ENCODE measurements around the gene INSIG1. TPM values are rescaled to one million over a fixed set of nuclear protein-coding genes. Genes with fewer than 3 reads are reported as not detected.

The INSIG1 gene
- total and polyA plus RNA-seq, 2 donors (not counting 3 experiments of a cell fraction or from before 2014, with no cell fraction given) = 79.3 to 102 TPM

DNA sequence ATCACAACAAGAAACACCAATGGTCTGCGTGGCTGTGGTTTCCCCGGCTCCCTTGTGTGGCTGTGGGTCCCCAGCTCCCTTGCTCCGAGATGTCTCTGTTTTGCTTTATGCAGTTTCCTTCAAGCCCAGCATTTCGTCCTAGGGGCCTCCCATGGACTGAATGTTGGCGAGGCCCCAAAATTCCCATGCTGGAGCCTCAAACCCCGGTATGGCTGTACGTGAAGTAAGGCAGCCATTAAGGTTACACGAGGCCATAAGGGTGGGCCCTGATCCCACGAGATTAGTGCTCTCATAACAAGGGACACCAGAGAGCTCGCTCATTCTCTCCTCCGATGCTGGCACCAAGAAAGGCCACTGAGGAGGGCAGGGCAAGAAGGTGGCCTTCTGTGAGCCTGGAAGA is 44.6 kb downstream of the INSIG1 start:
- no peaks in the 10 kb centered on the region for H3K9me3 ChIP-seq (replicated peaks; ENCODE audit: control insufficient read depth, insufficient read depth, low read length)
- no peak overlapping the region for H2AFZ ChIP-seq (ENCODE audit: low read depth, low read length)
- no peaks in the 10 kb centered on the region for H3K9me1 ChIP-seq (replicated peaks; ENCODE audit: control insufficient read depth, extremely low read depth, insufficient read depth, low read length)
- FAIRE-seq = no peak
- H3K36me3 ChIP-seq (ENCODE audit: control insufficient read depth in 2 of 2, extremely low read depth in 1 of 2, insufficient read depth in 2 of 2, low read length in 2 of 2) = no peaks in the 10 kb centered on the region
- H3K27me3 ChIP-seq (ENCODE audit: control insufficient read depth in 2 of 2, insufficient read depth in 2 of 2, low read length in 2 of 2) = peaks cover 2 to 3% of the 10 kb centered on the region in 2 experiments
- H3K9ac ChIP-seq (replicated peaks; ENCODE audit: extremely low read depth, insufficient read depth, low read length) = no peak overlapping the region
- no TSS peak for BruUV-seq (replicated peaks)
- TF ChIP-seq FOS (IDR thresholded peaks at IDR 0.05; ENCODE audit: borderline replicate concordance, insufficient read depth, low read length) (no peak), MYC (IDR thresholded peaks at IDR 0.05; ENCODE audit: low read depth, low read length) (no peak), POLR2AphosphoS5 (IDR thresholded peaks at IDR 0.05; ENCODE audit: insufficient read depth, low read depth, low read length) (no peak), POLR2A (IDR thresholded peaks at IDR 0.05; ENCODE audit: low read depth, low read length) (no peak), MAX (IDR thresholded peaks at IDR 0.05; ENCODE audit: insufficient read depth, insufficient read length) (no peak), GATA2 (IDR thresholded peaks at IDR 0.05; ENCODE audit: insufficient read depth, insufficient read length, low read depth, low read length) (no peak), EZH2 (IDR thresholded peaks at IDR 0.05; ENCODE audit: borderline replicate concordance, low read depth, low read length, severe bottlenecking) (no peak), JUN (IDR thresholded peaks at IDR 0.05; ENCODE audit: borderline replicate concordance, insufficient read depth, insufficient read length, low read depth) (no peak)
- TF ChIP-seq, protein P1, sequence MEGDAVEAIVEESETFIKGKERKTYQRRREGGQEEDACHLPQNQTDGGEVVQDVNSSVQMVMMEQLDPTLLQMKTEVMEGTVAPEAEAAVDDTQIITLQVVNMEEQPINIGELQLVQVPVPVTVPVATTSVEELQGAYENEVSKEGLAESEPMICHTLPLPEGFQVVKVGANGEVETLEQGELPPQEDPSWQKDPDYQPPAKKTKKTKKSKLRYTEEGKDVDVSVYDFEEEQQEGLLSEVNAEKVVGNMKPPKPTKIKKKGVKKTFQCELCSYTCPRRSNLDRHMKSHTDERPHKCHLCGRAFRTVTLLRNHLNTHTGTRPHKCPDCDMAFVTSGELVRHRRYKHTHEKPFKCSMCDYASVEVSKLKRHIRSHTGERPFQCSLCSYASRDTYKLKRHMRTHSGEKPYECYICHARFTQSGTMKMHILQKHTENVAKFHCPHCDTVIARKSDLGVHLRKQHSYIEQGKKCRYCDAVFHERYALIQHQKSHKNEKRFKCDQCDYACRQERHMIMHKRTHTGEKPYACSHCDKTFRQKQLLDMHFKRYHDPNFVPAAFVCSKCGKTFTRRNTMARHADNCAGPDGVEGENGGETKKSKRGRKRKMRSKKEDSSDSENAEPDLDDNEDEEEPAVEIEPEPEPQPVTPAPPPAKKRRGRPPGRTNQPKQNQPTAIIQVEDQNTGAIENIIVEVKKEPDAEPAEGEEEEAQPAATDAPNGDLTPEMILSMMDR (IDR thresholded peaks at IDR 0.05; ENCODE audit: extremely low read depth in 1 of 2, insufficient read depth in 1 of 2, low read depth in 1 of 2, low read length in 2 of 2) = no peak
- CTCF ChIA-PET = interaction anchor here (1.6 to 4.0 kb wide), 3 partner anchors 152 to 428 kb away, joined by 3 to 33 read pairs (median 18); no protein-coding TSS in a partner anchor
- H3K4me3 ChIP-seq (replicated peaks in 1 of 3; ENCODE audit: insufficient read depth in 1 of 3, low read depth in 1 of 3, low read length in 3 of 3) = no peak overlapping the region
- no peaks in the 10 kb centered on the region for H3K4me1 ChIP-seq (ENCODE audit: control insufficient read depth, extremely low read depth, insufficient read depth, low read length)
- POLR2A ChIA-PET = no interaction called here
- intact Hi-C loops (cut with micrococcal nuclease) = no loop called here
- H3K79me2 ChIP-seq (ENCODE audit: control insufficient read depth, insufficient read depth, low read length) = no peaks in the 10 kb centered on the region
- no peak overlapping the region for H3K27ac ChIP-seq (ENCODE audit: insufficient read depth, low read depth, low read length)
- no peak for DNase-seq (ENCODE audit: low read depth, low spot score)
- dilution Hi-C loops (cut with MboI; ENCODE audit: extremely low pct_ligation_motif_present, low sequenced_read_pairs) = loop anchor here (25.0 kb wide), 1 partner anchor 155 kb away; no protein-coding TSS in a partner anchor
- no peaks in the 10 kb centered on the region for H4K20me1 ChIP-seq (replicated peaks; ENCODE audit: control insufficient read depth, extremely low read depth, insufficient read depth, low read length)
- H3K4me2 ChIP-seq (ENCODE audit: insufficient read depth, low read length) = no peak overlapping the region
